Right ventricle myocardium superior (tissue), 1 donor: ENCODE measurements around the gene SAFB. TPM values are rescaled to one million over a fixed set of nuclear protein-coding genes. Genes with fewer than 3 reads are reported as not detected.
A peak's percentile ranks its signal among the peaks of the same experiment; 100 is the strongest.
"Not testable (repeated sequence)": the region's sequence is repeated elsewhere in the genome, so short reads cannot be mapped to it uniquely, and the experiment has no call there.

Experiments used
- ATAC-seq: fragments of 200-7000 bp; cut with Tn5 transposase; one replicate; pipeline ENCODE4 v1.9.1; 2020; ENCODE audit warnings: mild to moderate bottlenecking; ENCODE audit not compliant: poor library complexity
- DNase-seq: peaks from one replicate; pipeline ENCODE4 v3.0.0-alpha.2; 2020
- intact Hi-C: fragments of 100-400 bp; cut with DNase I; formaldehyde crosslinking; loops from one replicate; pipeline ENCODE4 v1.11.2; 2022
- total RNA-seq: library from RNA; stranded (reverse); fragmentation: NEBNext Ultra II Directional; extraction: Animal tissue kit (Norgen Biotek cat#: 25700); gene quantifications from one replicate; pipeline ENCODE4 v1.2.1, GENCODE V29; 2021
- donor health status: DM: no; HTN: yes; CAD: no; lungs with severe emphysema.

The SAFB gene
- total RNA-seq, 1 donor from 2014 or later, result 61.9 TPM

GRCh38 chr19:5677136-5677535 lies 54.3 kb downstream of the SAFB start:
- no peak for ATAC-seq
- intact Hi-C loops, result no loop called here
- DNase-seq, result no peak

- ATAC-seq (no peak), DNase-seq (no peak)
- intact Hi-C loops, result no loop called here
These were observed 54.7 kb downstream of the SAFB start for GRCh38 chr19:5677580-5677979.

- intact Hi-C loops, result no loop called here
- DNase-seq, result no peak
- ATAC-seq, result no peak
These were observed 55.3 kb downstream of the SAFB start for GRCh38 chr19:5678071-5678718.

- intact Hi-C loops, result no loop called here
- no peak for DNase-seq
- ATAC-seq, result no peak
These were observed 56.6 kb downstream of the SAFB start for GRCh38 chr19:5679289-5680083.

- intact Hi-C loops, result no loop called here
- ATAC-seq, result peak; percentile 4
- peak; percentile 74 for DNase-seq
These were observed 57.2 kb downstream of the SAFB start for GRCh38 chr19:5680084-5680436.

GRCh38 chr19:5680437-5681368 lies 57.8 kb downstream of the SAFB start, which contains the start of the genes HSD11B1L and MICOS13:
TSS of gene HSD11B1L (plus strand) at chr19:5681027. CDS start at chr19:5684833, 3,806 bp downstream.
TSS of gene MICOS13 (minus strand) at chr19:5680516. CDS start at chr19:5680486, 30 bp downstream.
- DNase-seq (peak; percentile 99), ATAC-seq (peak; percentile 95)
- intact Hi-C loops, result no loop called here

- ATAC-seq (no peak), DNase-seq (no peak)
- intact Hi-C loops, result no loop called here
These were observed 58.7 kb downstream of the SAFB start for GRCh38 chr19:5681391-5682106.

GRCh38 chr19:5682107-5682482 lies 59.2 kb downstream of the SAFB start:
- no peak for DNase-seq
- intact Hi-C loops, result no loop called here

GRCh38 chr19:5683177-5683886 lies 60.4 kb downstream of the SAFB start:
- intact Hi-C loops, result no loop called here
- DNase-seq (no peak), ATAC-seq (no peak)

More at GRCh38 chr19:5682107-5682482, 59.2 kb downstream of the SAFB start:
- ATAC-seq, result no peak

GRCh38 chr19:5684694-5685430 lies 62.0 kb downstream of the SAFB start:
- intact Hi-C loops, result no loop called here
- no peak for ATAC-seq
- DNase-seq, result peak; percentile 34

GRCh38 chr19:5686326-5686646 lies 63.4 kb downstream of the SAFB start:
- ATAC-seq (no peak), DNase-seq (no peak)
- intact Hi-C loops, result no loop called here

GRCh38 chr19:5686647-5687359 lies 63.9 kb downstream of the SAFB start:
- DNase-seq (peak; percentile 99), ATAC-seq (peak; percentile 82)
- intact Hi-C loops, result no loop called here

- intact Hi-C loops, result no loop called here
- ATAC-seq (no peak), DNase-seq (no peak)
These were observed 64.7 kb downstream of the SAFB start for GRCh38 chr19:5687360-5688198.

GRCh38 chr19:5688262-5688881 lies 65.5 kb downstream of the SAFB start:
- ATAC-seq, intact Hi-C loops: not testable (repeated sequence)
- peak; percentile 30 for DNase-seq

GRCh38 chr19:5690125-5690954 lies 67.5 kb downstream of the SAFB start, which contains the start of gene RPL36:
TSS of gene RPL36 (plus strand) at chr19:5690295. CDS start at chr19:5690508, 213 bp downstream.
- ATAC-seq (peak; percentile 81), DNase-seq (peak; percentile 99)
- intact Hi-C loops, result no loop called here
